GM18502 (cell line): ENCODE results near the gene PLCL2.
A peak's percentile ranks its signal among the peaks of the same experiment; 100 is the strongest.

ENCODE experiments used
- ATAC-seq: cut with Tn5 transposase; IDR thresholded peaks from one replicate; pipeline ENCODE4 v1.9.1; 2021; ENCODE audit warnings: mild to moderate bottlenecking; ENCODE audit not compliant: unreplicated experiment, poor library complexity

The PLCL2 gene

GRCh38 chr3:16911916-16912315 is 27.2 kb downstream of the PLCL2 start:
- ATAC-seq: no peak

- ATAC-seq: peak; percentile 95
Measured at GRCh38 chr3:16912400-16913263, 27.9 kb downstream of the PLCL2 start.

GRCh38 chr3:16913264-16913580 is 28.5 kb downstream of the PLCL2 start:
- ATAC-seq: peak; percentile 6

- ATAC-seq: no peak
Measured at GRCh38 chr3:16916840-16917239, 32.1 kb downstream of the PLCL2 start.

- no peak for ATAC-seq
Measured at GRCh38 chr3:16917256-16917935, 32.6 kb downstream of the PLCL2 start.

- ATAC-seq: no peak
Measured at GRCh38 chr3:16917980-16918682, 33.4 kb downstream of the PLCL2 start.

GRCh38 chr3:16918683-16919025 is 33.9 kb downstream of the PLCL2 start:
- no peak for ATAC-seq

GRCh38 chr3:16923112-16923511 is 38.4 kb downstream of the PLCL2 start:
- no peak for ATAC-seq

- ATAC-seq: peak; percentile 47
Measured at GRCh38 chr3:16927485-16927884, 42.7 kb downstream of the PLCL2 start.

GRCh38 chr3:16928386-16929132 is 43.8 kb downstream of the PLCL2 start:
- ATAC-seq: peak; percentile 58

GRCh38 chr3:16929311-16929710 is 44.6 kb downstream of the PLCL2 start:
- ATAC-seq: no peak

GRCh38 chr3:16932877-16933276 is 48.1 kb downstream of the PLCL2 start:
- peak; percentile 58 for ATAC-seq

GRCh38 chr3:16935781-16936180 is 51.0 kb downstream of the PLCL2 start:
- no peak for ATAC-seq

- no peak for ATAC-seq
Measured at GRCh38 chr3:16936233-16936632, 51.5 kb downstream of the PLCL2 start.

GRCh38 chr3:16936676-16937230 is 52.0 kb downstream of the PLCL2 start:
- ATAC-seq: no peak

GRCh38 chr3:16937326-16937845 is 52.6 kb downstream of the PLCL2 start:
- ATAC-seq: no peak

- ATAC-seq: no peak
Measured at GRCh38 chr3:16940769-16941700, 56.3 kb downstream of the PLCL2 start.

- ATAC-seq: no peak
Measured at GRCh38 chr3:16942955-16943354, 58.2 kb downstream of the PLCL2 start.

GRCh38 chr3:16943857-16944256 is 59.1 kb downstream of the PLCL2 start:
- no peak for ATAC-seq
